Thyroid gland (tissue), 4 donors: ENCODE results near the gene ZSWIM6. TPM values are rescaled to one million over a fixed set of nuclear protein-coding genes. Genes with fewer than 3 reads are reported as not detected.

Experiments used
- DNase-seq, 2 donors: peaks; one replicate each; pipeline ENCODE4 v3.0.0-alpha.2; 2019
- H3K27ac ChIP-seq, 3 donors: fragments of 200-600 bp; sonication (generic); 1 replicate in 2 of 3; 2 replicates in 1 of 3; pipeline ENCODE4 v1.5.1; 2016 to 2019; ENCODE audit warnings: mild to moderate bottlenecking in 1 of 3, moderate library complexity in 1 of 3
- H3K27me3 ChIP-seq: fragments of 200-600 bp; sonication (generic); one replicate; pipeline ENCODE4 v1.5.1; 2019
- H3K36me3 ChIP-seq, 2 donors: fragments of 200-600 bp; sonication (generic); one replicate each; pipeline ENCODE4 v1.5.1; 2016 to 2019
- H3K4me1 ChIP-seq, 2 donors: fragments of 200-600 bp; sonication (generic); one replicate each; pipeline ENCODE4 v1.5.1; 2017 to 2019
- H3K4me3 ChIP-seq, 3 donors: fragments of 200-600 bp; sonication (generic); replicated peaks in 1 of 3; 1 replicate in 2 of 3; 2 replicates in 1 of 3; pipeline ENCODE4 v1.5.1; 2016; ENCODE audit warnings: mild to moderate bottlenecking in 1 of 3
- H3K9me3 ChIP-seq: fragments of 200-600 bp; sonication (generic); one replicate; pipeline ENCODE4 v1.5.1; 2017
- POLR2A ChIP-seq, 2 donors: fragments of 450-650 bp; IDR thresholded peaks; one replicate each; pipeline ENCODE4 v1.6.1; 2017; ENCODE audit warnings: antibody characterized with exemption in 2 of 2, mild to moderate bottlenecking in 2 of 2, moderate library complexity in 1 of 2
- WGBS, 2 donors: methylation state at CpG; one replicate each; pipeline ENCODE4 v1.1.5; 2017; 5-methylcytosine and 5-hydroxymethylcytosine counted together
- intact Hi-C: fragments of 100-400 bp; cut with DNase I; formaldehyde crosslinking; loops from one replicate; pipeline ENCODE4 v1.15.1; 2023
- total RNA-seq, 4 donors: library from RNA; depleted of rRNA; stranded (reverse); fragments of >200 nt; gene quantifications; one replicate each; pipeline ENCODE4 v1.2.3, GENCODE V29; 2016
- TF ChIP-seq, protein P1 (sequence below), 6 experiments: fragments of 200-600 bp in 3 of 6; fragments of 450-650 bp in 3 of 6; sonication (generic) in 3 of 6; IDR thresholded peaks; one replicate each; pipeline ENCODE4 v1.5.1; 2016 to 2019; ENCODE audit warnings: antibody characterized with exemption in 6 of 6, mild to moderate bottlenecking in 2 of 6, inconsistent platforms in 1 of 6, moderate library complexity in 1 of 6

The ZSWIM6 gene
- total RNA-seq, 4 donors from 2014 or later: 11.8 to 20.1 (median 14.5) TPM

DNA sequence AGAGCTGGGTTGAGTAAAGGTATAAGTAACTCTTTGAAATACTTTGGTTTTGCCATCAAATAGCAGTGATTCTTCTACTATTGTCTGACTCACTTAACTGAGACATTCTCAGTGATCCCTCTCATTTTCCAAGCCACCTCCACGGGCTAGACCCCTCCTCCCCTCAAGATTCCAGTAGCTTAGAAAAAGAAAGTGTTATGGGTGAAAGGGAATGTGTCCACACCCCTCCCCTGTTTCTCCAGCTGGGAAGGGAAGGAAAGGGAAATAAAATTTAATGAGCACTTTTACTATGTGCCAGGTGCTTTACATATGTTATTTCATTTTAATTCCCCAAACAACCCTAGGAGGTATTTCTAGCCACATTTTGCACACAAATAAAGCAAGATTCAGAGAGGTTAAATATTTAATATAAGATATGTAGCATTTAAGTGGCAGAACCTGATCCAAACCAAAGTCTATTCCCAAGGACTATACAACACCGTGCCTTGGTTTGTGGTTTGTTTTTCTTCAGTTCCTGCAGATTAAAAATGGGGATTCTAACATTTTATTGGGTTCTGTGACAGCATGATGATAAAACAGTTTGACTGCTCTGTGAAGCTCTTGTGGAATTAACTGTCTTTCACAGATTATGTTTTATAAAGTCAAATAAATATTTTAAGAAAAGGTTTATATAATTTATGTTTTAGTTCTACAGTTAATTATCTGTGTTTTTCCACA lies 135.9 kb downstream of the ZSWIM6 start:
- no peak for TF ChIP-seq POLR2A (IDR thresholded peaks at IDR 0.05)
- TF ChIP-seq, protein P1, sequence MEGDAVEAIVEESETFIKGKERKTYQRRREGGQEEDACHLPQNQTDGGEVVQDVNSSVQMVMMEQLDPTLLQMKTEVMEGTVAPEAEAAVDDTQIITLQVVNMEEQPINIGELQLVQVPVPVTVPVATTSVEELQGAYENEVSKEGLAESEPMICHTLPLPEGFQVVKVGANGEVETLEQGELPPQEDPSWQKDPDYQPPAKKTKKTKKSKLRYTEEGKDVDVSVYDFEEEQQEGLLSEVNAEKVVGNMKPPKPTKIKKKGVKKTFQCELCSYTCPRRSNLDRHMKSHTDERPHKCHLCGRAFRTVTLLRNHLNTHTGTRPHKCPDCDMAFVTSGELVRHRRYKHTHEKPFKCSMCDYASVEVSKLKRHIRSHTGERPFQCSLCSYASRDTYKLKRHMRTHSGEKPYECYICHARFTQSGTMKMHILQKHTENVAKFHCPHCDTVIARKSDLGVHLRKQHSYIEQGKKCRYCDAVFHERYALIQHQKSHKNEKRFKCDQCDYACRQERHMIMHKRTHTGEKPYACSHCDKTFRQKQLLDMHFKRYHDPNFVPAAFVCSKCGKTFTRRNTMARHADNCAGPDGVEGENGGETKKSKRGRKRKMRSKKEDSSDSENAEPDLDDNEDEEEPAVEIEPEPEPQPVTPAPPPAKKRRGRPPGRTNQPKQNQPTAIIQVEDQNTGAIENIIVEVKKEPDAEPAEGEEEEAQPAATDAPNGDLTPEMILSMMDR (IDR thresholded peaks at IDR 0.05): no peak

DNA sequence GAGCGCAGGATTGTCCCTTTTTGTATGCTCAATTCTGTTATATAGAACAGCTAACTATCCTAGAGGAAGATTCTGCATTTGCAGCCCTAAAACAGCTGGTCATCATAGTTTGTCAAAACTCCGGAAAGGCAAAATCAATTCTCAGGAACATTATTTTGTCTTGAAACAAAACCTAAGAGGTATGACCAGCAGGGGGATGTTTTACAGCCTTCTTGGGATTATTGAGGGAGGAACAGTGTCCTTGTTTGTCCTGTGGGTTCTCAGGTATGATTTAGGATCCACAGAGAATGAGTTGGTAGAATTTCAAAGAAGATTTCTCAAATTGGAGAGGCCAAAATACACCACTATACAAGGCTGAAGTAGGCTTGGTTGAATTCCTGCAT lies 136.4 kb downstream of the ZSWIM6 start:
- Histone ChIP-seq H3K36me3 (no peaks in the 10 kb centered on the region), H3K4me3 (no peak overlapping the region), H3K27me3 (no peaks in the 10 kb centered on the region), H3K4me1 (peaks cover 17 to 30% of the 10 kb centered on the region in 2 donors), H3K27ac (no peak overlapping the region), H3K9me3 (no peaks in the 10 kb centered on the region)
- no peak for TF ChIP-seq POLR2A (IDR thresholded peaks at IDR 0.05)
- TF ChIP-seq, protein P1 (IDR thresholded peaks at IDR 0.05): no peak
- WGBS, 2 donors: 87 to 89% methylated on average over 2 of the region's 2 CpGs
- intact Hi-C loops: no loop called here
- DNase-seq: no peak

More for the DNA sequence above, 135.9 kb downstream of the ZSWIM6 start:
- Histone ChIP-seq H3K9me3 (no peaks in the 10 kb centered on the region), H3K4me1 (peaks cover 17 to 30% of the 10 kb centered on the region in 2 donors), H3K27ac (no peak overlapping the region), H3K4me3 (no peak overlapping the region), H3K36me3 (no peaks in the 10 kb centered on the region), H3K27me3 (no peaks in the 10 kb centered on the region)
- no peak for DNase-seq
- intact Hi-C loops: no loop called here
- WGBS, 2 donors: 26 to 31% methylated on average over 2 of the region's 2 CpGs

DNA sequence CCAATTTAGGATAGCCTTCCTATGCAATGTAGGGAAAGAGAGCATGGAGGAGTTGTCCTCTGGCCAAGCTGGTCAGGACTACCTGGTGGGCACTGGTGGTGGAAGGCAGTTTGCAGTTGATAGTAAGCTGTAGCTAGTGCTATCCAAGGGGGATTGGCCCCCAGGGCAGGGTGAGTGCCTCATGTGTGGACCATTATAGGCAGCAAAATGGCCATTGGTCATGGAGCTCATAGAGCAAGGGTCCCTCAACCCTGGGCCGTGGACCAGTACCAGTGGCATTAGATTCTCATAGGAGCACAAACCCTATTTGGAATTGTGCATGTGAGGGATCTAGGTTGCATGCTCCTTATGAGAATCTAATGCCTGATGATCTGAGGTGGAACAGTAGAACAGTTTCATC lies 139.3 kb downstream of the ZSWIM6 start:
- H3K4me3 ChIP-seq: no peak overlapping the region
- 100% methylated on average over 1 of the region's 1 CpG for WGBS, 2 donors
- intact Hi-C loops: no loop called here

DNA sequence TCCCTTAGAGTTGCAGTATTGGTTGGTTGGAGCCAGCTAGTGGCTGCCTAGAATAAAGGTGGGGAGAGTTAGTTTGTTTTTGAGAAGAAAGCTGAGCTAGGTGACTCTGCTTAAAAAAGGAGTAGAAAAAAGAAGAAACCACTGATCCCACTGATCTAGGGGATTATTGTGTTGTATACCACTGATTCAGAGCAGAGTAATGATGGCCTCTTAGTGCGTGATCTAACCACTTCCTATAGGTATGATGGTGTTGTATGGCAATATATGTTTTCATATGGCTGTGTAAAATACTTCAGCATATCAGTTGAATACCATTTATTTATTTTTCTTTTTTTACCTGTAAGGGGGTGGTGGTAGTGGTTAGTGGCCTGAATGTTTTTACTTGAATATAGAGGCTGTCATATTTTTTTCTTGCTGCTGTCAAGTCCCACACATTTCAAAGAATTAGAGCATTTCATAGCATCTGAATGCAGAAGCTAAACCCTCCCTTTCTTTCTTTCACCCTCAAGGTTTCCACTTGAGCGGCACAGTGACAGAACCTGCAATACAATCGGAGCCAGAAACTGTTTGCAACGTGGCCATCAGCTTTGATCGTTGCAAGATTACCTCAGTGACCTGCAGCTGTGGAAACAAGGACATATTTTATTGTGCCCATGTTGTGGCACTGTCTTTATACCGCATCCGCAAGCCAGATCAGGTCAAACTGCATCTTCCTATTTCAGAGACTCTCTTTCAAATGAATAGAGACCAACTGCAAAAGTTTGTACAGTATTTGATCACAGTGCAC lies 140.3 kb downstream of the ZSWIM6 start:
- H3K27ac ChIP-seq: no peak overlapping the region
- H3K4me3 ChIP-seq: no peak overlapping the region
- H3K4me1 ChIP-seq: peaks cover 8 to 19% of the 10 kb centered on the region in 2 donors
- H3K27me3 ChIP-seq: no peaks in the 10 kb centered on the region
- no peak for TF ChIP-seq POLR2A (IDR thresholded peaks at IDR 0.05)
- TF ChIP-seq, protein P1 (IDR thresholded peaks at IDR 0.05): no peak
- intact Hi-C loops: no loop called here
- WGBS, 2 donors: 81 to 84% methylated on average over 7 of the region's 7 CpGs
- DNase-seq: no peak
- H3K36me3 ChIP-seq: no peaks in the 10 kb centered on the region
- H3K9me3 ChIP-seq: no peaks in the 10 kb centered on the region

More for the DNA sequence above, 139.3 kb downstream of the ZSWIM6 start:
- Histone ChIP-seq H3K4me1 (peaks cover 8 to 21% of the 10 kb centered on the region in 2 donors), H3K36me3 (no peaks in the 10 kb centered on the region), H3K27ac (no peak overlapping the region), H3K9me3 (no peaks in the 10 kb centered on the region), H3K27me3 (no peaks in the 10 kb centered on the region)
- TF ChIP-seq POLR2A (IDR thresholded peaks at IDR 0.05): no peak
- TF ChIP-seq, protein P1 (IDR thresholded peaks at IDR 0.05): no peak
- DNase-seq: no peak

DNA sequence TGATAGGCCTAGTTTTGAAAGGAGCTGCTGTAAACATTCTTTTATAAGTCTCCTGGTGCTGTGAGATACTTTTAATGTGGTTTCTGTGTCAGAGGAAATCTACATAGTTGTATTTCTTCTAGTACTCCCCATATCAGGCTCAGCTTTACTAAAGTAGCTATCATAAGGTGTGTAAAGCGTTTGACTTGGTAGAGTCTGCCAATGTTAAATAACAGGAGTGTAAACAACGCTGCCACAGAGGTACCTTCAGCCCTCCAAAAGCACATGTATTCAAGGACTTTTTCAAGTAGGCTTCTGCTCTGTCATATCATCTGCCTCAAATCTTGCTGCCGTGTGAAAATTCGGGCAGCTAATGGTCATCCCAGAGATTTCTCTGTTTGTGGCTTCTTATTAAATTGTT lies 142.7 kb downstream of the ZSWIM6 start:
- Histone ChIP-seq H3K27ac (no peak overlapping the region), H3K27me3 (no peaks in the 10 kb centered on the region)
- 90 to 92% methylated on average over 4 of the region's 4 CpGs for WGBS, 2 donors

More for the DNA sequence above, 142.7 kb downstream of the ZSWIM6 start:
- DNase-seq: no peak
- no peak overlapping the region for H3K4me3 ChIP-seq
- peaks cover 4 to 5% of the 10 kb centered on the region in 2 donors for H3K4me1 ChIP-seq
- H3K9me3 ChIP-seq: no peaks in the 10 kb centered on the region
- no peaks in the 10 kb centered on the region for H3K36me3 ChIP-seq
- intact Hi-C loops: no loop called here
- TF ChIP-seq POLR2A (IDR thresholded peaks at IDR 0.05): no peak
- TF ChIP-seq, protein P1 (IDR thresholded peaks at IDR 0.05): no peak
